Uterus (tissue), 2 donors: Measurements from ENCODE around the gene SV2B.

Experiments
- POLR2A ChIP-seq, 2 donors: fragments of 450-650 bp; IDR thresholded peaks; one replicate each; pipeline ENCODE4 v1.6.1; 2016; ENCODE audit warnings: antibody characterized with exemption in 2 of 2, mild to moderate bottlenecking in 1 of 2, moderate library complexity in 1 of 2
- TF ChIP-seq, protein P1 (sequence below), 4 experiments: fragments of 200-600 bp in 2 of 4; fragments of 450-650 bp in 2 of 4; sonication (generic) in 2 of 4; IDR thresholded peaks; one replicate each; pipeline ENCODE4 v1.5.1; 2016 to 2019; ENCODE audit warnings: antibody characterized with exemption in 4 of 4, mild to moderate bottlenecking in 2 of 4, moderate library complexity in 1 of 4

DNA sequence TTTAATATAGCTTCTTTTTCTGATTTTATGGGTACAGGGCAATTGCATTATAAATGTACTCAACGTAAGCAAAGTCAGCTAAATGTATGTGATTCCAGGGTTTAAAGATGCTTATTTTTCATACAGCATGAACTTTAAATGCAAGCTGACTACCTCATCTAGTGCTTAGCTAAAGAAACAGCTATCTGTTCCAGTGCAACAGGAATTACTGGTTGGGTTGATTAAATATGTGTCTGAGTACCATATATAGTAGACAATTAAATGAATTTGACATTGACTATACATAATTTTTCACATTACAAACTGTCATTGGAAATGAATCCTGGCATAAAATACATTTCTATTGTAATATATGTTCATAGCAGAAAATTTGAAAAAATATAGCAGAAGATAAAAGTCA lies 26.3 kb upstream of the SV2B start:
- TF ChIP-seq, protein P1, sequence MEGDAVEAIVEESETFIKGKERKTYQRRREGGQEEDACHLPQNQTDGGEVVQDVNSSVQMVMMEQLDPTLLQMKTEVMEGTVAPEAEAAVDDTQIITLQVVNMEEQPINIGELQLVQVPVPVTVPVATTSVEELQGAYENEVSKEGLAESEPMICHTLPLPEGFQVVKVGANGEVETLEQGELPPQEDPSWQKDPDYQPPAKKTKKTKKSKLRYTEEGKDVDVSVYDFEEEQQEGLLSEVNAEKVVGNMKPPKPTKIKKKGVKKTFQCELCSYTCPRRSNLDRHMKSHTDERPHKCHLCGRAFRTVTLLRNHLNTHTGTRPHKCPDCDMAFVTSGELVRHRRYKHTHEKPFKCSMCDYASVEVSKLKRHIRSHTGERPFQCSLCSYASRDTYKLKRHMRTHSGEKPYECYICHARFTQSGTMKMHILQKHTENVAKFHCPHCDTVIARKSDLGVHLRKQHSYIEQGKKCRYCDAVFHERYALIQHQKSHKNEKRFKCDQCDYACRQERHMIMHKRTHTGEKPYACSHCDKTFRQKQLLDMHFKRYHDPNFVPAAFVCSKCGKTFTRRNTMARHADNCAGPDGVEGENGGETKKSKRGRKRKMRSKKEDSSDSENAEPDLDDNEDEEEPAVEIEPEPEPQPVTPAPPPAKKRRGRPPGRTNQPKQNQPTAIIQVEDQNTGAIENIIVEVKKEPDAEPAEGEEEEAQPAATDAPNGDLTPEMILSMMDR (IDR thresholded peaks at IDR 0.05) = no peak
- TF ChIP-seq POLR2A (IDR thresholded peaks at IDR 0.05) = no peak
